ENCODE results near the gene NTN1. TPM values are rescaled to one million over a fixed set of nuclear protein-coding genes. Genes with fewer than 3 reads are reported as not detected.

NTN1 gene
- total and polyA plus RNA-seq, 12 donors: 0.12 to 0.84 (median 0.28) TPM

DNA sequence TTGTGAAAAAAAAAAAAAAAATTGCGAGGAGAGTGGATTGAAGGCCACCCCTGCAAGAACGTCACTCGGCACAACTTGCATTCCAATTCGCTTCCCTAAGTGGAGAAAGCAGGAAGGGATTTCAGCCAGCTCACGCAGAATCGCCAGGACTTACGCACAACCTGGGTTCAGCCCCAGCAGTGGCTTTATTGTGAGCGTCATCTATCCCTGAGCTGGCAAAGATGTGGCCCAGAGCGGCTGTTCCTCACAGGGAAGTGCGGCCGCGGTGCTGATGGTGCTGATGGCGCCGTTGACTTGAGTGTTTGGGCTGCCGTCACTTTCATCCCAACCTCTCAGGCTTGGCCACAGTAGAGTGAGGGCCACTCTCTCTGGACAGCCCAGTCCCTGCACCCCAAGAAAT lies 197.6 kb downstream of the NTN1 start:
- H3K36me3 ChIP-seq (replicated peaks in 1 of 2): no peaks in the 10 kb centered on the region
- no peak overlapping the region for H3K27ac ChIP-seq
- TF ChIP-seq POLR2A (IDR thresholded peaks at IDR 0.05): no peak
- TF ChIP-seq, protein P1, sequence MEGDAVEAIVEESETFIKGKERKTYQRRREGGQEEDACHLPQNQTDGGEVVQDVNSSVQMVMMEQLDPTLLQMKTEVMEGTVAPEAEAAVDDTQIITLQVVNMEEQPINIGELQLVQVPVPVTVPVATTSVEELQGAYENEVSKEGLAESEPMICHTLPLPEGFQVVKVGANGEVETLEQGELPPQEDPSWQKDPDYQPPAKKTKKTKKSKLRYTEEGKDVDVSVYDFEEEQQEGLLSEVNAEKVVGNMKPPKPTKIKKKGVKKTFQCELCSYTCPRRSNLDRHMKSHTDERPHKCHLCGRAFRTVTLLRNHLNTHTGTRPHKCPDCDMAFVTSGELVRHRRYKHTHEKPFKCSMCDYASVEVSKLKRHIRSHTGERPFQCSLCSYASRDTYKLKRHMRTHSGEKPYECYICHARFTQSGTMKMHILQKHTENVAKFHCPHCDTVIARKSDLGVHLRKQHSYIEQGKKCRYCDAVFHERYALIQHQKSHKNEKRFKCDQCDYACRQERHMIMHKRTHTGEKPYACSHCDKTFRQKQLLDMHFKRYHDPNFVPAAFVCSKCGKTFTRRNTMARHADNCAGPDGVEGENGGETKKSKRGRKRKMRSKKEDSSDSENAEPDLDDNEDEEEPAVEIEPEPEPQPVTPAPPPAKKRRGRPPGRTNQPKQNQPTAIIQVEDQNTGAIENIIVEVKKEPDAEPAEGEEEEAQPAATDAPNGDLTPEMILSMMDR (IDR thresholded peaks at IDR 0.05): no peak
- WGBS, 4 donors: 85 to 93% (median 91%) methylated on average over 6 to 15 of the region's 15 CpGs
- intact Hi-C loops (cut with DNase I): no loop called here
- H3K27me3 ChIP-seq: no peaks in the 10 kb centered on the region
- no peak overlapping the region for H3K4me3 ChIP-seq
- DNase-seq: no peak
- no peaks in the 10 kb centered on the region for H3K4me1 ChIP-seq (replicated peaks in 1 of 2)
- H3K9me3 ChIP-seq (replicated peaks in 1 of 3): peaks cover 0 to 8% (median 0%) of the 10 kb centered on the region in 3 donors

- no peak for DNase-seq
- H3K4me1 ChIP-seq (replicated peaks in 1 of 2): no peaks in the 10 kb centered on the region
- WGBS, 4 donors: 82 to 91% (median 88%) methylated on average over 12 to 13 of the region's 13 CpGs
- no peaks in the 10 kb centered on the region for H3K36me3 ChIP-seq (replicated peaks in 1 of 2)
- intact Hi-C loops (cut with DNase I): no loop called here
- H3K27ac ChIP-seq: no peak overlapping the region
- no peaks in the 10 kb centered on the region for H3K27me3 ChIP-seq
- no peak for TF ChIP-seq POLR2A (IDR thresholded peaks at IDR 0.05)
- TF ChIP-seq, protein P1 (IDR thresholded peaks at IDR 0.05): no peak
- no peak overlapping the region for H3K4me3 ChIP-seq
- H3K9me3 ChIP-seq (replicated peaks in 1 of 3): peaks cover 0 to 8% (median 0%) of the 10 kb centered on the region in 3 donors
These were observed 198.5 kb downstream of the NTN1 start for GRCh38 chr17:9219631-9220397.

- no peak overlapping the region for H3K4me3 ChIP-seq
- 89 to 93% (median 91%) methylated on average over 11 to 23 of the region's 23 CpGs for WGBS, 4 donors
- no peak for TF ChIP-seq POLR2A (IDR thresholded peaks at IDR 0.05)
- TF ChIP-seq, protein P1 (IDR thresholded peaks at IDR 0.05): no peak
- H3K4me1 ChIP-seq (replicated peaks in 1 of 2): no peaks in the 10 kb centered on the region
- H3K36me3 ChIP-seq (replicated peaks in 1 of 2): no peaks in the 10 kb centered on the region
- intact Hi-C loops (cut with DNase I): no loop called here
- no peak for DNase-seq
- no peak overlapping the region for H3K27ac ChIP-seq
- no peaks in the 10 kb centered on the region for H3K27me3 ChIP-seq
- peaks cover 0 to 5% (median 0%) of the 10 kb centered on the region in 3 donors for H3K9me3 ChIP-seq (replicated peaks in 1 of 3)
These were observed 199.3 kb downstream of the NTN1 start for GRCh38 chr17:9220398-9221146.

GRCh38 chr17:9221147-9221921 lies 200.0 kb downstream of the NTN1 start:
- Histone ChIP-seq H3K27ac (no peak overlapping the region), H3K36me3 (replicated peaks in 1 of 2) (no peaks in the 10 kb centered on the region), H3K4me3 (no peak overlapping the region), H3K27me3 (no peaks in the 10 kb centered on the region), H3K4me1 (replicated peaks in 1 of 2) (no peaks in the 10 kb centered on the region), H3K9me3 (replicated peaks in 1 of 3) (no peaks in the 10 kb centered on the region)
- WGBS, 4 donors: 89 to 93% (median 91%) methylated on average over 15 to 25 of the region's 25 CpGs
- no peak for TF ChIP-seq POLR2A (IDR thresholded peaks at IDR 0.05)
- TF ChIP-seq, protein P1 (IDR thresholded peaks at IDR 0.05): no peak
- no peak for DNase-seq
- intact Hi-C loops (cut with DNase I): no loop called here

Data from adrenal gland (tissue), 12 donors.